Measurements from ENCODE around the gene ROR1. TPM values are rescaled to one million over a fixed set of nuclear protein-coding genes. Genes with fewer than 3 reads are reported as not detected.
"Not testable (repeated sequence)": the region's sequence is repeated elsewhere in the genome, so short reads cannot be mapped to it uniquely, and the experiment has no call there.

ROR1 gene
- total RNA-seq, 1 experiment from 2014 or later, result 33.8 TPM

DNA sequence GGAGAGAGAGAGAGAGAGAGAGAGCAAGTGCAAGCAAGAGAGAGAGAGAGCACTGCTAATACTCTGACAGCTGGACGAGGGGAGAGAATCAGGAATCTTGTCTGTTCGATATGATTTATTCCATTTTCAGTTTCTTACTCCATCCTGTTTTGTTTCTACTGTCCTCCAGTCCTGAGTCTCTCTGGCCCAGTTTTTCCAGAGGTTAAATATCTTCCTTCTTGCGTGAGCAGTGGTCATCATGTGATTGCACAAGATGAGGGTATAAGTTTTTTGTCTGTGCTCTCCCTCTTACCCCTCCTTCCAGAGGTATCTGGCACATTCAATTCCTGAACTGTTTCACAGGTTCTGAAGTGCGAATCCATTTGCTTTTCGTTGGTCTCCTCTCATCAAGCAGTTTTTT lies 446.4 kb downstream of the ROR1 start:
- TF ChIP-seq, protein P1, sequence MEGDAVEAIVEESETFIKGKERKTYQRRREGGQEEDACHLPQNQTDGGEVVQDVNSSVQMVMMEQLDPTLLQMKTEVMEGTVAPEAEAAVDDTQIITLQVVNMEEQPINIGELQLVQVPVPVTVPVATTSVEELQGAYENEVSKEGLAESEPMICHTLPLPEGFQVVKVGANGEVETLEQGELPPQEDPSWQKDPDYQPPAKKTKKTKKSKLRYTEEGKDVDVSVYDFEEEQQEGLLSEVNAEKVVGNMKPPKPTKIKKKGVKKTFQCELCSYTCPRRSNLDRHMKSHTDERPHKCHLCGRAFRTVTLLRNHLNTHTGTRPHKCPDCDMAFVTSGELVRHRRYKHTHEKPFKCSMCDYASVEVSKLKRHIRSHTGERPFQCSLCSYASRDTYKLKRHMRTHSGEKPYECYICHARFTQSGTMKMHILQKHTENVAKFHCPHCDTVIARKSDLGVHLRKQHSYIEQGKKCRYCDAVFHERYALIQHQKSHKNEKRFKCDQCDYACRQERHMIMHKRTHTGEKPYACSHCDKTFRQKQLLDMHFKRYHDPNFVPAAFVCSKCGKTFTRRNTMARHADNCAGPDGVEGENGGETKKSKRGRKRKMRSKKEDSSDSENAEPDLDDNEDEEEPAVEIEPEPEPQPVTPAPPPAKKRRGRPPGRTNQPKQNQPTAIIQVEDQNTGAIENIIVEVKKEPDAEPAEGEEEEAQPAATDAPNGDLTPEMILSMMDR (IDR thresholded peaks at IDR 0.05; ENCODE audit: unreplicated experiment), result no peak
- Mint-ChIP-seq H3K27ac (ENCODE audit: unreplicated experiment) (no peak overlapping the region), H3K4me1 (ENCODE audit: low read depth, unreplicated experiment) (peaks cover 15% of the 10 kb centered on the region), H3K4me3 (ENCODE audit: low read depth, unreplicated experiment) (no peak overlapping the region), H3K36me3 (ENCODE audit: insufficient read depth, unreplicated experiment) (no peaks in the 10 kb centered on the region), H3K27me3 (ENCODE audit: unreplicated experiment) (no peaks in the 10 kb centered on the region), H3K9me3 (ENCODE audit: low read depth, unreplicated experiment) (no peaks in the 10 kb centered on the region)
- no peak for DNase-seq
- no TSS peak for BruUV-seq (replicated peaks)
- intact Hi-C loops (cut with micrococcal nuclease; ENCODE audit: unreplicated experiment), result no loop called here
- CTCF ChIA-PET, result no interaction called here

DNA sequence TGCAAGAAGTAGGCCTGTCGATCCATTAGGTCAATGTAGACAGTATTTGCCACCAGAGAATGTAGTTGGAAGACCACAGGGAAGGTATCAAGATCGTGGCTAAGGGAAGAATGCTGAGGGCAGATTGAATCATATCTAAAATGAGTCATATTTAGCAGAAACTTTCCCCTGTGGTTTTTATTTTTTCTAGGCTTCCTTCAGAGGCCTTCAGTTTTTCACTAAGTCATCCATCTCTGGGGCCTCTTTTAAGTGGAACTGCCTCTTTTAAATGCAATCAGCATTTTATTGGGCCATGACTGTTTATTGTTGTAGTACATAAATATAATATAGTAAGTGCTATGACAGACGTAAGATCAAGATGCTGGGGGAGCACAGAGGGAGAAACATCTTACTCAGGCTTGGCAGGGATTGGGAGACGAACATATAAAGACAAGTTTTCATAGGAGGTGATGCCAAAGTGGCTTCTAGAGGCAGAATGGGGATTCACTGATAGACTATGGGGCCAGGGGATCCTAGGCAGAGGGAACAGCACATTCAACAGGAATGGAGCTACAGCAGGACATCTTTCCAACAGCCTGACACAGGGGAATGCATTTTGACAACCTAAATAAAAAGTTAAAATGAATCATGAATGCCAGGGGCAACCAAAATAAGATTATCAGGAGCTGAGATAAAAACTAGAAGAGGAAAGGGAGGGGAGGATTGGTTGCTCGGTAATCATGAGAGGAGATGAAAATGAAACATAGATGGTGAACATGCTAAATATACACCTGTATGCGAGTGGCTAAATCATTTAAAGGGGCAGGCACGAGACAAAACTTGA lies 449.7 kb downstream of the ROR1 start:
- no peaks in the 10 kb centered on the region for H3K36me3 Mint-ChIP-seq (ENCODE audit: insufficient read depth, unreplicated experiment)
- CTCF ChIA-PET, result no interaction called here
- BruUV-seq (replicated peaks), result no TSS peak

DNA sequence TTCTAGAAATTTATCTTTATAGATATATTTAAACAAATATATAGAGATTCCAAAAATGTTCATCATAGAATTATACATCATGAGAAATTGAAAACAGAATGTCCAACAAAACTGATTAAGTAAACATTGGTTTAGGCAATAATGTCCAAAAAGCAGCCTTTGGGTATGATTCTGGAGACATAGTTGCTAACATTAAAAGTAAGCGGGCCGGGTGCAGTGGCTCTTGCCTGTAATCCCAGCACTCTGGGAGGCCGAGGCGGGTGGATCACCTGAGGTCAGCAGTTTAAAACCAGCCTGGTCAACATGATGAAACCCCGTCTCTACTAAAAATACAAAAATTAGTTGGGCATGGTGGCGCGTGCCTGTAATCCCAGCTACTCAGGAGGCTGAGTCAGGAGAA lies 450.4 kb downstream of the ROR1 start:
- H3K4me3 Mint-ChIP-seq (ENCODE audit: low read depth, unreplicated experiment); BruUV-seq (replicated peaks); H3K36me3 Mint-ChIP-seq (ENCODE audit: insufficient read depth, unreplicated experiment); H3K27ac Mint-ChIP-seq (ENCODE audit: unreplicated experiment); CTCF ChIA-PET; H3K27me3 Mint-ChIP-seq (ENCODE audit: unreplicated experiment); H3K9me3 Mint-ChIP-seq (ENCODE audit: low read depth, unreplicated experiment); intact Hi-C loops (cut with micrococcal nuclease; ENCODE audit: unreplicated experiment); DNase-seq: not testable (repeated sequence)
- peaks cover 15% of the 10 kb centered on the region for H3K4me1 Mint-ChIP-seq (ENCODE audit: low read depth, unreplicated experiment)

More for the DNA sequence above, 449.7 kb downstream of the ROR1 start:
- no peak overlapping the region for H3K4me3 Mint-ChIP-seq (ENCODE audit: low read depth, unreplicated experiment)
- H3K4me1 Mint-ChIP-seq (ENCODE audit: low read depth, unreplicated experiment), result peaks cover 15% of the 10 kb centered on the region
- peak overlapping the region; percentile 37 for H3K27ac Mint-ChIP-seq (ENCODE audit: unreplicated experiment)
- intact Hi-C loops (cut with micrococcal nuclease; ENCODE audit: unreplicated experiment), result no loop called here
- H3K9me3 Mint-ChIP-seq (ENCODE audit: low read depth, unreplicated experiment), result peaks cover 4% of the 10 kb centered on the region
- TF ChIP-seq, protein P1 (IDR thresholded peaks at IDR 0.05; ENCODE audit: unreplicated experiment), result no peak
- DNase-seq, result no peak
- H3K27me3 Mint-ChIP-seq (ENCODE audit: unreplicated experiment), result no peaks in the 10 kb centered on the region

DNA sequence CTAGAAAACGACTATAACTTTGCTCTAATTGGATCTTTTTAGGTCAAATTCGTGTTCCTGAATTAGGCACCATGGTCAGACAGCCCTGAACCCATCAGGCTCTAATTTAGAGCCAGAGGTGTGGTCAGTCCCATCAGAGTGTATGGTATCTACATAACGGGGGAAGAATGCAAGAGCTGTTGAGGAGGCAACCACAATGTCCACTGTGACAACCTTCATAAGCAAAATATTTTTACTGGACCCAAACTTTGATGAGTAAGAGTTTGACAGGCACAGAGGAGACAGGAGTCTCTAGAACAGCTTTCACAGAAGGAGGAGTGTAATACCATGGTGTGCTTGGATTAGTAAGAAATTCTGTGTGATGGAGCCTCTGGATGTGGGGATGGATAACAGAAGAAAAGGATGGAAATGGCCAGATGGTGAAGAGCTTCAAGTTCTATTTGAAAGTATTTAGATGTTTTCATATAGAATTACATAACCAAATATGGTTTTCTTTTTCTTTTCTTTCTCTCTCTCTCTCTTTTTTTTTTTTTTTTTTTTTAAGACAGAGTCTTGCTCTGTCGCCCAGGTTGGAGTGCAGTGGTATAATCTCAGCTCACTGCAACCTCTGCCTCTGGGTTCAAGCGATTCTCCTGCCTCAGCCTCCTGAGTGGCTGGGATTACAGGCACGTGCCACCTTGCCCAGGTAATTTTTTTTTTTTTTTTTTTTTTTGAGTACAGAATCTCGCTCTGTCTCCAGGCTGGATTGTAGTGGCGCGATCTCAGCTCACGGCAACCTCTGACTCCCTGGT lies 454.5 kb downstream of the ROR1 start:
- DNase-seq, result no peak
- no TSS peak for BruUV-seq (replicated peaks)

More for the DNA sequence above, 454.5 kb downstream of the ROR1 start:
- Mint-ChIP-seq H3K4me3 (ENCODE audit: low read depth, unreplicated experiment) (no peak overlapping the region), H3K36me3 (ENCODE audit: insufficient read depth, unreplicated experiment) (no peaks in the 10 kb centered on the region), H3K27ac (ENCODE audit: unreplicated experiment) (no peak overlapping the region), H3K9me3 (ENCODE audit: low read depth, unreplicated experiment) (peaks cover 11% of the 10 kb centered on the region), H3K27me3 (ENCODE audit: unreplicated experiment) (no peaks in the 10 kb centered on the region), H3K4me1 (ENCODE audit: low read depth, unreplicated experiment) (peaks cover 20% of the 10 kb centered on the region)
- intact Hi-C loops (cut with micrococcal nuclease; ENCODE audit: unreplicated experiment), result no loop called here
- TF ChIP-seq, protein P1 (IDR thresholded peaks at IDR 0.05; ENCODE audit: unreplicated experiment), result no peak
- CTCF ChIA-PET, result interaction anchor here (0.7 kb wide), 2 partner anchors 12 to 41 kb away, joined by 5 to 6 read pairs; no protein-coding TSS in a partner anchor

Measured in Calu3 (cell line).